Measurements from ENCODE around the gene KCNQ1.

KCNQ1 gene

DNA sequence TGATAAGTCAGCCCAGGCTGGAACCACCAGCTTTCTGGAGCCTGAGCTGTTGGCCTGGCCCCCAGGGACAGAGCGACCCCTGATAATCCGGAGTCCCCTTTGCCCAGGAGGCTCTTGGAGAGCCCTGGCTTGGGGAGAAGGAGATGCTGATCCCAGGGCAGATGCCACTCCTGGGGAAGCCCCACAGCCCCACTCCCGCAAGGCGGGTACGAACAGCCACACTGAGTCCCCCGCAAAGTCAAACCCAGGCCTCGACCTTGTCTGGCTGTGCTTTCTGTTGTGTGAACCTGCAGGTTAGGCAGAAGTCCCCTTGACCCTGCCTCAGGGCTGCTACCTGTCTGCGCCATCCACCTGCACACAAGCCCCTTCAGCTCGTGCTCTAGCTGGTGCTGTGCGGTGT is 147.0 kb downstream of the KCNQ1 start:
- DNase-seq (ENCODE audit: extremely low read depth, low read depth), result no peak
- TF ChIP-seq, protein P1, sequence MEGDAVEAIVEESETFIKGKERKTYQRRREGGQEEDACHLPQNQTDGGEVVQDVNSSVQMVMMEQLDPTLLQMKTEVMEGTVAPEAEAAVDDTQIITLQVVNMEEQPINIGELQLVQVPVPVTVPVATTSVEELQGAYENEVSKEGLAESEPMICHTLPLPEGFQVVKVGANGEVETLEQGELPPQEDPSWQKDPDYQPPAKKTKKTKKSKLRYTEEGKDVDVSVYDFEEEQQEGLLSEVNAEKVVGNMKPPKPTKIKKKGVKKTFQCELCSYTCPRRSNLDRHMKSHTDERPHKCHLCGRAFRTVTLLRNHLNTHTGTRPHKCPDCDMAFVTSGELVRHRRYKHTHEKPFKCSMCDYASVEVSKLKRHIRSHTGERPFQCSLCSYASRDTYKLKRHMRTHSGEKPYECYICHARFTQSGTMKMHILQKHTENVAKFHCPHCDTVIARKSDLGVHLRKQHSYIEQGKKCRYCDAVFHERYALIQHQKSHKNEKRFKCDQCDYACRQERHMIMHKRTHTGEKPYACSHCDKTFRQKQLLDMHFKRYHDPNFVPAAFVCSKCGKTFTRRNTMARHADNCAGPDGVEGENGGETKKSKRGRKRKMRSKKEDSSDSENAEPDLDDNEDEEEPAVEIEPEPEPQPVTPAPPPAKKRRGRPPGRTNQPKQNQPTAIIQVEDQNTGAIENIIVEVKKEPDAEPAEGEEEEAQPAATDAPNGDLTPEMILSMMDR (IDR thresholded peaks at IDR 0.05; ENCODE audit: low read depth, low read length), result no peak

DNA sequence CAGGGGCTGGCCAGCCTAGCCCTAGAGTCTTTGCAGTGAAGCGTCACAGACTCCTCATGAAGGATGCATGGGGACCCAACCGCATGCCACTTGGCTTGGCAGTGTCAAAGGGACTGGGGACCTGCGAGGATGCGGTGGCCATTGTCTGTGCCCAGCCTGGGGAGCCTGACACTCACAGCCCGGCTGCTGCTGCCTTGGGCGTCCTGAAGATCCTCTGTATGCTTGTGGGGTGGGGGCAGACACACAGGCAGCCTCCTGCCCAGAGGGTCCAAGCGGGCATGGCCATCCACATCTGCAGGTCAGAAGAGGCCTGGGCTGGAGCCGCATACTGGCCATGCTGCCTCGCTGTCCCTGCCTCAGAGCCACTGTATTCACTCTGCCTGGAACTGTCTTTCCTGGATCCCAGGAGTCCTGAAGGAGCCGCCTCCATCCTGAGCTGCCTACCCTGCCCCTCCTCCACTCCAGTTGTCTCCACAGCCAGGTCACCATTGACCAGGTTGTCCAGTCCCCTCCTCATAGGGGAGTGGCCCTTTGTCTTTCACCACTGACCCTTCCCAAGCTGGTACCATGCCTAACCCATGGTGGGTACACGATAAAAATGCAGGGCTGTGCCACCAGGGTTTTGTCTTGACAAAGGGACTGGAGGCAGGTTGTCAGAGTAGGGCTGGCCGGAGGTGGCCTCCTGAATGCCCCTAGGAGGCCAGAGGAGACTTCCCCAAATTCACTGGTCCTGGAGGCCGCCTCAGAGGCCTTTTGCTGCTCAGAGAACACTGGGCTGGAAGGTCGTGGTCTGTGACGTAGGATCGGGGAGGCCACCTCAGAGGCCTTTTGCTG is 148.0 kb downstream of the KCNQ1 start:
- TF ChIP-seq, protein P1 (IDR thresholded peaks at IDR 0.05; ENCODE audit: low read depth, low read length), result no peak
- DNase-seq (ENCODE audit: extremely low read depth, low read depth), result no peak

DNA sequence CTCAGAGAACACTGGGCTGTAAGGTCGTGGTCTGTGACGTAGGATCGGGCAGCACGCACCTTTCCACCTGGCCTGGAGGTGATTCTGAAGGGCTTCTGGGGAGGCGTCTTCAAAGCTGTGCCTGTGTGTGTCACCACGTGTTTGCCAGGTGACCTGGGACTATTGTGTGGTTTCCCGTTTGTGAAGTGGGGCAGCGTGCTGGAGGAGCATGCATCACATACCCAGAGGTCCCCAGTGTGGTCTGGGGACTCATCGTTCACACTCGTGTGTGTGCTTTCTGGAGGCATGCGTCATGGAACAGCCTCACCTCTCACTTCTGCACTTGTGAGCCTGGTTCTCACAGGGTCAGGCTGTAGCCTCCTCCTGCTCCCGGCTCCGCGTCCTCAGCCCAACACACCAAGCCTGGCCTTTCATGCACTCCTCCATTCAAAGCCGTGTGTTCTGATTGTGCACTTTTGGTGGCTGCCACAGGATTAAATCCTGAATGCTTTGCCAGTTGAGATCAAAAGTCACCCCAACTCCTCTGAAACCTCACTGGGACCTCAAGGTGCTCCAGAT is 148.7 kb downstream of the KCNQ1 start:
- TF ChIP-seq, protein P1 (IDR thresholded peaks at IDR 0.05; ENCODE audit: low read depth, low read length), result no peak
- DNase-seq (ENCODE audit: extremely low read depth, low read depth), result no peak

DNA sequence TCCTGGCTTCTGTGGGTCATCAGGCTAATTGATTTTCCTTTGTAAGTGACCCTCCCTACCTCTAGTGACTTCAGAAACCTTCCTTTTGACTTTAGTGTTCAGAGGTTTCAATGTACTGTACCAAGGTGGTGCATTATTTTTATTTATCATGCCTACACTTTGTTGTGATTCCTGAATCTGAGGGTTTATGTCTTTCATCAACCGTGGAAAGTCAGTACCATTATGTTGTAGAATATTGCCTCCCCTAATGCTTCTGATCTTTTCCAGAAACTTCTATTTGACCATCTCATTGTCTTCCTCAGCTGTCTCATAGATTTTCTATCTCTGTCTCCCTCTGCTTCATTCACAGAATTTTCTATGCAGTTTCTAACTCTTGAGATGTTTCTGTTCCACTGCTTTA is 149.5 kb downstream of the KCNQ1 start:
- DNase-seq (ENCODE audit: extremely low read depth, low read depth), result no peak
- TF ChIP-seq, protein P1 (IDR thresholded peaks at IDR 0.05; ENCODE audit: low read depth, low read length), result no peak

DNA sequence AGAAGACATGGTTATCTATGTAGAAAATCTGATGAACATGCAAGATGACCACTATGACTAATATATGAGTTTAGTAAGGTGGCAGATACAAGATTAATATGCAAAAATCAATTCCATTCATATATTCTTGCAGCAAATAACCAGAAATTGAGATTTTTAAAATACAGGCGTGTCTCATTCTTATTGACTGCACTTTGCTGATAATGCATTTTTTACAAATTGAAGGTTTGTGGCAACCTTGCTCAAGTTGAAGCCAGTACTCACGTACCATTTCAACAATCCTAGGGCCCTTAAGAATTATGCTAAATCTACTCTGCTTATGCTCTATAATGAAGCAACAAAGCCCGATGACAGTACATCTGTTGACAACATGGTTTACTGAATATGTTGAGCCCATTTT is 150.4 kb downstream of the KCNQ1 start:
- TF ChIP-seq, protein P1 (IDR thresholded peaks at IDR 0.05; ENCODE audit: low read depth, low read length), result no peak
- DNase-seq (ENCODE audit: extremely low read depth, low read depth), result no peak

DNA sequence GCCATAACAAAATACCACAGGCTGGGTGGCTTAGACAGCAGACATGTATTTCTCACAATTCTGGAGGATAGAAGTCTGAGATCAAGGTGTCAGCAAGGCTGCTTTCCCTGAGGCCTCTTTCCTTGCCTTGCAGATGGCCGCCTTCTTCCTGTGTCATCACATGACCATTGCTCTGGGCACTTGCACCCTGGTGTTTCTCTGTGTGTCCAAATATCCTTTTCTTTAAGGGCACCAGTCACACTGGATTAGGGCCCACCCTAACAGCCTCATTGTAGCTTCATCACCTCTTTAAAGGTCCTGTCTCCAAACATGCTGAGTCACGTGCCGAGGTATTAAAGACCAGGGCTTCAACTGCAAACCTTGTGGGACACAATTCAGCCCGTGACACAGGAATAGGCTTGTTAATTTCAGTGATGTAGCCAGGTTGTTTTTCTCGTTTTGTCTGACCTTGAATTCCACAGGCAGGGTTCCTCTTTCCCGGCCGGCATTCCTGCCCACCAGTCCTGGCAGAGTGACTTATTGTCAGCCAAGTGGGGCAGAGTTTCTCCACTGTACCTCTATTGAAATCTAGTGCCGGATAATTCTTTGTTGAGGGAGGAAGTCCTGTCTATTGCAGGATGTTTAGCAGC is 154.9 kb downstream of the KCNQ1 start:
- no peak for DNase-seq (ENCODE audit: extremely low read depth, low read depth)
- TF ChIP-seq, protein P1 (IDR thresholded peaks at IDR 0.05; ENCODE audit: low read depth, low read length), result no peak

DNA sequence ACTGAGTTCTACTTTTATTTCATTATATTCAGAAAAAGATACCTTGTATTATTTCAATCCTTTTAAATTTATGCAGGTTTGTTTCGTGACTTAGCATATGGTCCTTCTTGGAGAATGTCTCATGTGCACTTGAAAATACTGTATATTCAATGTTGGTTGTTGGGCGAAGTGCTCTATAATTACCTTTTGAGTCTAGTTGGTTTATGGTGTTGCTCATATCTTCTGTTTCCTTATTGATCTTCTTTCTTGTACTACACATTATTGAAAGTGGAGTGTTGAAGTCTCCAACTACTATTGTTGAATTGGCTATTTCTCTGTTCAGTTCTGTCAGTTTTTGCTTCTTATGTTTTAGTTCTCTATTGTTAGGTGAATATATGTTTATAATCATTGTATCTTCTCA is 164.5 kb downstream of the KCNQ1 start:
- no peak for DNase-seq (ENCODE audit: extremely low read depth, low read depth)
- TF ChIP-seq, protein P1 (IDR thresholded peaks at IDR 0.05; ENCODE audit: low read depth, low read length), result no peak
